GOT3 (cell line): ENCODE measurements around the gene KRT77.
"Not testable (repeated sequence)": the region's sequence is repeated elsewhere in the genome, so short reads cannot be mapped to it uniquely, and the experiment has no call there.

Source experiments
- DNase-seq: peaks from one replicate; lab custom pipeline; 2025; ENCODE audit warnings: mixed read lengths; lab: John Stamatoyannopoulos, UW

Gene KRT77

GRCh38 chr12:52675301-52675701, 28.0 kb downstream of the KRT77 start:
- DNase-seq, result no peak

GRCh38 chr12:52674433-52674775, 28.9 kb downstream of the KRT77 start:
- no peak for DNase-seq

- no peak for DNase-seq
Measured at GRCh38 chr12:52673713-52674432, 29.5 kb downstream of the KRT77 start.

GRCh38 chr12:52673217-52673616, 30.1 kb downstream of the KRT77 start:
- DNase-seq, result no peak

- DNase-seq, result no peak
Measured at GRCh38 chr12:52672321-52672933, 30.9 kb downstream of the KRT77 start.

- DNase-seq, result no peak
Measured at GRCh38 chr12:52670961-52671360, 32.4 kb downstream of the KRT77 start.

GRCh38 chr12:52670506-52670905, 32.8 kb downstream of the KRT77 start:
- no peak for DNase-seq

- not testable (repeated sequence) for DNase-seq
Measured at GRCh38 chr12:52669941-52670340, 33.4 kb downstream of the KRT77 start.

GRCh38 chr12:52669426-52669825, 33.9 kb downstream of the KRT77 start:
- DNase-seq, result no peak

- DNase-seq, result no peak
Measured at GRCh38 chr12:52667931-52668330, 35.4 kb downstream of the KRT77 start.

GRCh38 chr12:52667509-52667908, 35.8 kb downstream of the KRT77 start:
- DNase-seq, result no peak

- DNase-seq, result no peak
Measured at GRCh38 chr12:52666471-52666870, 36.9 kb downstream of the KRT77 start.

- DNase-seq, result no peak
Measured at GRCh38 chr12:52663420-52663819, 39.9 kb downstream of the KRT77 start.

- DNase-seq, result no peak
Measured at GRCh38 chr12:52662918-52663229, 40.5 kb downstream of the KRT77 start.

- no peak for DNase-seq
Measured at GRCh38 chr12:52662093-52662917, 41.0 kb downstream of the KRT77 start.

GRCh38 chr12:52661668-52662067, 41.7 kb downstream of the KRT77 start:
- no peak for DNase-seq

GRCh38 chr12:52660934-52661499, 42.3 kb downstream of the KRT77 start:
- no peak for DNase-seq

- no peak for DNase-seq
Measured at GRCh38 chr12:52659951-52660350, 43.4 kb downstream of the KRT77 start.

- no peak for DNase-seq
Measured at GRCh38 chr12:52659395-52659794, 43.9 kb downstream of the KRT77 start.

- no peak for DNase-seq
Measured at GRCh38 chr12:52658196-52658595, 45.1 kb downstream of the KRT77 start.

GRCh38 chr12:52657250-52657902, 45.9 kb downstream of the KRT77 start:
- no peak for DNase-seq

- no peak for DNase-seq
Measured at GRCh38 chr12:52656616-52657015, 46.7 kb downstream of the KRT77 start.
